ENCODE data around the gene SSR4. TPM values are rescaled to one million over a fixed set of nuclear protein-coding genes. Genes with fewer than 3 reads are reported as not detected.
A peak's percentile ranks its signal among the peaks of the same experiment; 100 is the strongest.

Gene SSR4
- total and polyA plus RNA-seq, 8 donors, result 368 to 925 (median 398) TPM

DNA sequence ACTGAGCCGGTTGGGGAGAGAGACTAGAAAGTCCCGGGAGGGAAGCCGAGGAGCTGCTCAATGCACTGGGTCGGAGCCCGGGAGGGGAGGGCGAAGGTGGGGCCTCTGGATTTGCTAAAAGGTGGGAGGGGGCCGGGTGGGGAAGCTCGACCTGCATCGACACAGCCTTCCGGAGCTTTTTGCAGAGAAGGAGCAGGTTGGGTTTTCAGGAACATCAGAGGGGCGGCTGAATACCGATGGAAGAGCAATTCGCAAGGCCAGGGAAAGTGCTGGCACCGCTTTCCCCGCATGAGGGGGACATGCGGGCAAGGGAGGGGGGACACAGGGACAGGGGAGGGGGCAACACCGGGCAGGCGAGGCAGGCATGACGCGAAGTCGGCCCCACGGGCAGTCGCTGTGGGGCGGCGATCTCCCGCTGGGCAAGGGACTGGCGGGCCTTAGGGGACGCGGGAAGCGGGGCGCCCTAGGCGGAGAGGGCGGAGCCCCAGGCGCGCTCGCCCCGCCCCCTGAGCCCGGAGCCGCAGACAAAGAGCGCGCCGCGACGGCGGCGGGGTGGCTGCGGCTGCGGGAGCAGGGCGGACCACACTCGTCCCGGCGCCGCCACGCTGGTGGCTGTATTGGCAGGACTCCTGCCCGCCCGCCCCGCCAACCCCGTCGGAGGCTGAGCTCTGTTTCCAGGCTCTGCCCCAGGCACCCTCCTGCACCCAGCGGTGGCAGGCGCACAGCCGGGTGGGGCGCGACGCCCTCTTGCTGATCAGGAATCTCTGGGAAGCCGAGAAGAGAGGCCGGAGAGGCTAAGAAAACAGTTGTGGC, 24.3 kb downstream of the SSR4 start:
- TF ChIP-seq CTCF (IDR thresholded peaks at IDR 0.05), result no peak
- no peak for FAIRE-seq
- H3K36me3 ChIP-seq, result no peaks in the 10 kb centered on the region
- H3K27ac ChIP-seq, result no peak overlapping the region
- peak; percentile 61 to 95 (median 88) for ATAC-seq
- peaks cover 0 to 17% (median 0%) of the 10 kb centered on the region in 4 donors for H3K27me3 ChIP-seq
- no peaks in the 10 kb centered on the region for H3K4me1 ChIP-seq
- intact Hi-C loops (cut with DNase I), result loop anchor here in 1 of 3 donors (10.0 kb wide), 1 partner anchor 56 kb away; no protein-coding TSS in a partner anchor
- DNase-seq, result peak in 2 of 6 donors; percentile 61 to 77
- 9 to 26% methylated on average over 45 to 67 of the region's 67 CpGs for WGBS, 2 donors
- peak overlapping the region in 2 of 4 donors; percentile 23 to 46 for H3K4me3 ChIP-seq
- no peaks in the 10 kb centered on the region for H3K9me3 ChIP-seq

DNA sequence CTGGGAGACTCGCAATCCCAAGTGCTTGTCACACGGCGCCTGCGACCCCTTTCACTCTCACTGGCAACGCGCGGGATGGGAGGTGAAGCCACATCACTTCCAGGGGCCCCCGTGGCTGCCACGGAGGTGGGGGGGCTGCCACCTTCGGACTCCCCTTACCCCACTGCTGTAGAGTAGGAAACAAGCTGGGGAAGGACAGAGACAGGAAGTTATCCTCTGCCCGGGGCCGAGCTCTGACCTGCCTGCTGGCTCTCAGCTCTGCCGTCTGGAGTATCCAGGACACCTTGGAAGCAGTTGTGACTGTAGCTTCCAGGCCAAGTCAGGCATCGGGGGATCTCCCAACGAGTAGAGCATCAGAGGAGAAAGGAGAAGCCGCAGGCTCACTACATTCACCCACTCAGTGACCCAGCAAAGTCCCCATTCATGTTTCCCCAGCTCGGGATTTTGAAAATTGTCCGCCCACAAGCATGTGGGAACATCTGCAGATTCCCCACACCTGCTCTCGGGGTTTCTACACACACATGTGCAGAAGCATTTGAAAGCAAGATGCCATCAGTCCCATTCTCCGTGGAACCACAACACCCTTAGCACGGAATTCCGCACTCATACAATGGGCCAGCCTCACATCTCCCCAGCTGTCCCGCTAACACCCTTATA, 25.0 kb downstream of the SSR4 start:
- FAIRE-seq (no peak), DNase-seq (peak in 1 of 6 donors; percentile 41), ATAC-seq (peak in 2 of 4 donors; percentile 28 to 47)
- H3K27me3 ChIP-seq, result peaks cover 0 to 17% (median 0%) of the 10 kb centered on the region in 4 donors
- no peaks in the 10 kb centered on the region for H3K36me3 ChIP-seq
- WGBS, 2 donors, result 27 to 47% methylated on average over 20 to 23 of the region's 23 CpGs
- intact Hi-C loops (cut with DNase I), result loop anchor here in 1 of 3 donors (10.0 kb wide), 1 partner anchor 55 kb away; no protein-coding TSS in a partner anchor
- H3K9me3 ChIP-seq, result no peaks in the 10 kb centered on the region
- no peaks in the 10 kb centered on the region for H3K4me1 ChIP-seq
- peak overlapping the region in 2 of 4 donors; percentile 23 to 46 for H3K4me3 ChIP-seq
- no peak overlapping the region for H3K27ac ChIP-seq
- no peak for TF ChIP-seq CTCF (IDR thresholded peaks at IDR 0.05)

- WGBS, 2 donors, result 67 to 73% methylated on average over 7 of the region's 7 CpGs
- H3K27ac ChIP-seq, result no peak overlapping the region
- no peak overlapping the region for H3K4me3 ChIP-seq
- H3K27me3 ChIP-seq, result peaks cover 0 to 17% (median 1%) of the 10 kb centered on the region in 4 donors
- intact Hi-C loops (cut with DNase I), result no loop called here
- TF ChIP-seq CTCF (IDR thresholded peaks at IDR 0.05), result no peak
- H3K4me1 ChIP-seq, result no peaks in the 10 kb centered on the region
- ATAC-seq (no peak), DNase-seq (no peak), FAIRE-seq (no peak)
- H3K9me3 ChIP-seq, result no peaks in the 10 kb centered on the region
- H3K36me3 ChIP-seq, result no peaks in the 10 kb centered on the region
Measured at GRCh38 chrX:153820601-153821000, 26.1 kb downstream of the SSR4 start.

GRCh38 chrX:153821066-153821465, 26.6 kb downstream of the SSR4 start:
- 81 to 83% methylated on average over 9 of the region's 9 CpGs for WGBS, 2 donors
- ATAC-seq, result no peak
- intact Hi-C loops (cut with DNase I), result no loop called here
- TF ChIP-seq CTCF (IDR thresholded peaks at IDR 0.05), result no peak
- Histone ChIP-seq H3K27me3 (peaks cover 0 to 17% (median 1%) of the 10 kb centered on the region in 4 donors), H3K27ac (no peak overlapping the region), H3K4me1 (no peaks in the 10 kb centered on the region), H3K4me3 (no peak overlapping the region), H3K9me3 (no peaks in the 10 kb centered on the region), H3K36me3 (no peaks in the 10 kb centered on the region)
- FAIRE-seq, result no peak
- DNase-seq, result no peak
